Right atrium auricular region (tissue), 2 donors: Measurements from ENCODE around the gene BEND3. TPM values are rescaled to one million over a fixed set of nuclear protein-coding genes. Genes with fewer than 3 reads are reported as not detected.
"Not testable (repeated sequence)": the region's sequence is repeated elsewhere in the genome, so short reads cannot be mapped to it uniquely, and the experiment has no call there.

Experiments used
- DNase-seq: peaks from one replicate; pipeline ENCODE4 v3.0.0-alpha.2; 2019; ENCODE audit warnings: low spot score
- H3K27ac ChIP-seq, 2 donors: fragments of 200-600 bp; sonication (generic); 1 replicate in 1 of 2; 2 replicates in 1 of 2; pipeline ENCODE4 v1.5.1; 2016 to 2019
- H3K27me3 ChIP-seq, 2 donors: fragments of 200-600 bp; sonication (generic); one replicate each; pipeline versions ENCODE4 v1.5.1 to v1.6.0; 2017 to 2019
- H3K36me3 ChIP-seq: fragments of 200-600 bp; sonication (generic); one replicate; pipeline ENCODE4 v1.5.1; 2016
- H3K4me1 ChIP-seq, 2 donors: fragments of 200-600 bp; sonication (generic); one replicate each; pipeline versions ENCODE4 v1.5.1 to v1.6.0; 2017 to 2019
- H3K4me3 ChIP-seq, 2 donors: fragments of 200-600 bp; sonication (generic); 1 replicate in 1 of 2; 2 replicates in 1 of 2; pipeline ENCODE4 v1.5.1; 2017 to 2019; ENCODE audit warnings: mild to moderate bottlenecking in 1 of 2, moderate library complexity in 1 of 2
- H3K9me3 ChIP-seq, 2 donors: fragments of 200-600 bp; sonication (generic); one replicate each; pipeline ENCODE4 v1.5.1; 2019
- CTCF ChIP-seq, 2 donors: fragments of 200-600 bp; sonication (generic); IDR thresholded peaks; one replicate each; pipeline ENCODE4 v1.5.1; 2019; ENCODE audit warnings: antibody characterized with exemption in 2 of 2
- total RNA-seq, 2 donors: library from RNA; depleted of rRNA; stranded (reverse); fragments of >200 nt; gene quantifications; one replicate each; pipeline ENCODE4 v1.1.0, GENCODE V29; 2016

BEND3 gene
- total RNA-seq, 2 donors from 2014 or later, result 0.56 to 1.9 TPM

GRCh38 chr6:107123501-107123900, 8.2 kb upstream of the BEND3 start:
- no peak for TF ChIP-seq CTCF (IDR thresholded peaks at IDR 0.05)
- H3K4me3 ChIP-seq, result no peak overlapping the region
- H3K27me3 ChIP-seq, result no peaks in the 10 kb centered on the region
- no peaks in the 10 kb centered on the region for H3K9me3 ChIP-seq
- H3K36me3 ChIP-seq, result no peaks in the 10 kb centered on the region
- no peaks in the 10 kb centered on the region for H3K4me1 ChIP-seq
- H3K27ac ChIP-seq, result no peak overlapping the region
- DNase-seq, result no peak

GRCh38 chr6:107122748-107123147, 7.4 kb upstream of the BEND3 start:
- Histone ChIP-seq H3K4me1 (no peaks in the 10 kb centered on the region), H3K9me3 (no peaks in the 10 kb centered on the region), H3K36me3 (no peaks in the 10 kb centered on the region), H3K27me3 (no peaks in the 10 kb centered on the region), H3K4me3 (no peak overlapping the region), H3K27ac (no peak overlapping the region)
- no peak for TF ChIP-seq CTCF (IDR thresholded peaks at IDR 0.05)
- no peak for DNase-seq

GRCh38 chr6:107121964-107122495, 6.7 kb upstream of the BEND3 start:
- no peak for TF ChIP-seq CTCF (IDR thresholded peaks at IDR 0.05)
- Histone ChIP-seq H3K27ac (no peak overlapping the region), H3K9me3 (no peaks in the 10 kb centered on the region), H3K36me3 (no peaks in the 10 kb centered on the region), H3K4me3 (no peak overlapping the region), H3K4me1 (no peaks in the 10 kb centered on the region), H3K27me3 (no peaks in the 10 kb centered on the region)
- DNase-seq, result no peak

DNA sequence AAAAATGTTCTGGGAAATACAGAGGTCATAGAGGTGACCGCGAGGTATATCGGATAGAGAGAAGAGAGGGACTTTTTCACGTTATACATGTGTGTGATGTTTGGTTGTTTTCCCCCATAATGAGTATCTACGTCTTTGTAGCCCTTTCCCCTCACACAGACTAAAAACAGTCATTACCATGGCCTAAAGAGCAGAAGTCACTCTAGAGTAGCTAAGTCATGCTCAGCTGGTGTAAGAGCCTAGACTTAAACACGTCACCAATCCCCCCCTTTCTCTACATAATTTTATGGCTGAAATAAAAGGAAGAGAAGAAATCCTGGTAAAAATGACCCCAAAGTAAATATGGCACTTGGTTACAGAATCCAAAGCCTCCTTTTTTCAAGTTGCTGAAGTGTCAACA, 6.0 kb upstream of the BEND3 start:
- no peak for DNase-seq
- Histone ChIP-seq H3K27ac (no peak overlapping the region), H3K27me3 (no peaks in the 10 kb centered on the region), H3K9me3 (no peaks in the 10 kb centered on the region), H3K4me1 (peaks cover 0 to 6% of the 10 kb centered on the region in 2 donors), H3K4me3 (no peak overlapping the region), H3K36me3 (no peaks in the 10 kb centered on the region)
- no peak for TF ChIP-seq CTCF (IDR thresholded peaks at IDR 0.05)

DNA sequence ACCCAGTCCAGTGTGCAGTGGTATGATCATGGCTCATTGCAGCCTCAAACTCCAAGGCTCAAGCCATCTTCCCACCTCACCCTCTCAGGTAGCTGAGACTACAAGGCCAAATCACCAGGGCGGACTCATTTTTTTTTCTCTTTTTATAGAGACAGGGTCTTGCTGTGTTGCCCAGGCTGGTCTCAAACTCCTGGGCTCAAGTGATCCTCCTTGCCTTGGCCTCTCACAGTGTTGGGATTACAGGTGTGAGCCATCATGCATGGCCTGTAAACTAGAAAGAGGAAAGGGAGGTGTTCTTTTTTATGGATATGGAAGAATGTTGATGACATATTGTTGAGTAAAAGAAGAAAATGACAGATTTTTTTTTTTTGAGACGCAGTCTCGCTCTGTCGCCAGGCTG, 5.1 kb upstream of the BEND3 start:
- TF ChIP-seq CTCF (IDR thresholded peaks at IDR 0.05), result no peak
- Histone ChIP-seq H3K9me3 (no peaks in the 10 kb centered on the region), H3K27ac (no peak overlapping the region), H3K4me1 (peaks cover 0 to 13% of the 10 kb centered on the region in 2 donors), H3K27me3 (no peaks in the 10 kb centered on the region), H3K4me3 (no peak overlapping the region), H3K36me3 (no peaks in the 10 kb centered on the region)
- DNase-seq, result no peak

DNA sequence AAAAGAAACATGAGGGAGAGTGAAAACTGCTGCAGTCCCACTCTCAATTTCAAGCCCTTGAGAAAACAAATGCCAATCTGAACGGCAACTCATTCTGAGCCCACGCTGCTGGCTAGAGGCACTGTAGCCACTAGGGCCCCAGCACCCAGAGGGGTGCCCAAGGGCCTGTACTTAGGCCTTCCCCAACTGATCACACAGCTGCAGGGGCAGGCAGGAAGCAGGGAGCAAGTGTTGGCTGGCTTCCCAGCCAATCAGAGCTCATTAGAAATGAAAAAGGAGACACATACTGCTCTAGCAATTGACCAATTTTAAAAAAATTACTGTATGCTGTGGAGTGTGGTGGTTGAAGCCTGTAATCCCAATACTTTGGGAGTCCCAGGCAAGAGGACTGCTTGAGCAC, 3.7 kb upstream of the BEND3 start:
- H3K4me3 ChIP-seq, result no peak overlapping the region
- TF ChIP-seq CTCF (IDR thresholded peaks at IDR 0.05), result no peak
- no peak for DNase-seq
- no peaks in the 10 kb centered on the region for H3K36me3 ChIP-seq
- no peaks in the 10 kb centered on the region for H3K27me3 ChIP-seq
- no peaks in the 10 kb centered on the region for H3K9me3 ChIP-seq
- peaks cover 0 to 14% of the 10 kb centered on the region in 2 donors for H3K4me1 ChIP-seq
- no peak overlapping the region for H3K27ac ChIP-seq

GRCh38 chr6:107118540-107118939, 3.2 kb upstream of the BEND3 start:
- DNase-seq, H3K27ac ChIP-seq, H3K27me3 ChIP-seq, H3K9me3 ChIP-seq, H3K36me3 ChIP-seq, H3K4me3 ChIP-seq: not testable (repeated sequence)
- H3K4me1 ChIP-seq, result peaks cover 0 to 19% of the 10 kb centered on the region in 2 donors
